HCT116 (cell line): ENCODE measurements around the gene GPAM. TPM values are rescaled to one million over a fixed set of nuclear protein-coding genes. Genes with fewer than 3 reads are reported as not detected.

Source experiments
- ATAC-seq: fragments of 200-7000 bp; cut with Tn5 transposase; 2 replicates; pipeline ENCODE4 v1.9.1; 2020; ENCODE audit warnings: mild to moderate bottlenecking, moderate library complexity
- BruUV-seq: library from RNA; stranded (reverse); fragments of 400-500 nt; replicated peaks from 2 replicates; lab custom pipeline; 2021; lab: Mats Ljungman, UMichigan
- CTCF ChIA-PET: fragments of 300-600 bp; sonication (Branson Sonifier 250); formaldehyde crosslinking; loops from one replicate; lab custom pipeline; 2021; ENCODE audit warnings: antibody characterized with exemption; lab: Charles Lee
- POLR2A ChIA-PET: fragments of 300-600, 350-600 bp; sonication (Branson Sonifier 250); formaldehyde crosslinking; loops from one replicate; lab custom pipeline; 2021; ENCODE audit warnings: antibody characterized with exemption; lab: Charles Lee
- RAD21 ChIA-PET, 2 experiments: fragments of 300-600 bp; sonication (Branson Sonifier 250); formaldehyde crosslinking; loops; one replicate each; lab custom pipeline; 2023; ENCODE audit warnings: low total read pairs in 2 of 2; ENCODE audit not compliant: uncharacterized antibody in 2 of 2, unreplicated experiment in 2 of 2, low non-redundant PET in 1 of 2; lab: Charles Lee
- DNase-seq: peaks from one replicate; pipeline ENCODE4 v3.0.0-alpha.2; 2010; ENCODE audit warnings: low read depth, low spot score
- H2AFZ ChIP-seq: fragments of 200-600 bp; shearing (Covaris generic), sonication (generic); 2 replicates; pipeline ENCODE4 v1.6.1; 2017; ENCODE audit warnings: low read depth, mixed run types, mixed read lengths, antibody characterized with exemption, low read length; ENCODE audit not compliant: poor library complexity, severe bottlenecking
- H3K27ac ChIP-seq: 2 replicates; pipeline ENCODE4 v1.5.1; 2012; ENCODE audit warnings: low read depth, low read length
- H3K27me3 ChIP-seq: fragments of 200-600 bp; sonication (generic); 2 replicates; pipeline ENCODE4 v1.6.1; 2016; ENCODE audit warnings: mixed run types, low read length, mixed read lengths; ENCODE audit not compliant: insufficient read depth
- H3K36me3 ChIP-seq, 2 experiments: fragments of 200-500 bp in 1 of 2; fragments of 200-600 bp in 1 of 2; sonication (Bioruptor generic) in 1 of 2; sonication (generic) in 1 of 2; 2 replicates each; pipeline versions ENCODE4 v1.5.1 to v1.6.1; 2014 to 2016; ENCODE audit warnings: low read length in 2 of 2, inconsistent platforms in 1 of 2, mixed read lengths in 1 of 2, mixed run types in 1 of 2; ENCODE audit not compliant: insufficient read depth in 2 of 2, control insufficient read depth in 1 of 2
- H3K4me1 ChIP-seq, 2 experiments: fragments of 200-600 bp in 1 of 2; sonication (generic) in 1 of 2; 2 replicates each; pipeline versions ENCODE4 v1.5.1 to v1.6.1; 2012 to 2017; ENCODE audit warnings: low read length in 2 of 2, inconsistent platforms in 1 of 2, mild to moderate bottlenecking in 1 of 2, mixed read lengths in 1 of 2, mixed run types in 1 of 2, moderate library complexity in 1 of 2; ENCODE audit not compliant: insufficient read depth in 2 of 2, control insufficient read depth in 1 of 2
- H3K4me2 ChIP-seq: fragments of 200-600 bp; sonication (generic); 2 replicates; pipeline ENCODE4 v1.6.1; 2017; ENCODE audit warnings: mixed run types, low read length, mixed read lengths
- H3K4me3 ChIP-seq, 2 experiments: fragments of 200-600 bp in 1 of 2; sonication (generic) in 1 of 2; replicated peaks in 1 of 2; 2 replicates each; pipeline ENCODE4 v1.5.1; 2011 to 2016; ENCODE audit warnings: low read length in 2 of 2, control low read depth in 1 of 2, low read depth in 1 of 2, mild to moderate bottlenecking in 1 of 2, mixed read lengths in 1 of 2, mixed run types in 1 of 2
- H3K79me2 ChIP-seq: fragments of 200-600 bp; sonication (generic); 2 replicates; pipeline ENCODE4 v1.6.1; 2017; ENCODE audit warnings: mild to moderate bottlenecking, mixed run types, low read length, moderate library complexity, mixed read lengths; ENCODE audit not compliant: insufficient read depth
- H3K9ac ChIP-seq: fragments of 200-600 bp; sonication (generic); 2 replicates; pipeline ENCODE4 v1.6.1; 2016; ENCODE audit warnings: low read length, mixed read lengths
- H3K9me2 ChIP-seq: fragments of 200-600 bp; sonication (generic), shearing (Covaris generic); 2 replicates; pipeline ENCODE4 v1.6.1; 2017; ENCODE audit warnings: mixed run types, mild to moderate bottlenecking, moderate library complexity; ENCODE audit not compliant: insufficient read depth
- H3K9me3 ChIP-seq, 2 experiments: fragments of 200-500 bp in 1 of 2; fragments of 200-600 bp in 1 of 2; sonication (Bioruptor generic) in 1 of 2; sonication (generic) in 1 of 2; 2 replicates each; pipeline ENCODE4 v1.6.1; 2014 to 2017; ENCODE audit warnings: low read length in 2 of 2, mixed read lengths in 2 of 2, inconsistent platforms in 1 of 2, low read depth in 1 of 2, mild to moderate bottlenecking in 1 of 2, mixed run types in 1 of 2, moderate library complexity in 1 of 2; ENCODE audit not compliant: control insufficient read depth in 1 of 2, insufficient read depth in 1 of 2
- H4K20me1 ChIP-seq: fragments of 200-600 bp; sonication (generic), shearing (Covaris generic); 2 replicates; pipeline ENCODE4 v1.6.1; 2017; ENCODE audit warnings: mixed run types, mild to moderate bottlenecking, moderate library complexity; ENCODE audit not compliant: insufficient read depth
- CBX3 ChIP-seq: IDR thresholded peaks from 2 replicates; pipeline ENCODE4 v1.6.1; 2012; ENCODE audit warnings: low read depth
- EGR1 ChIP-seq: IDR thresholded peaks from 2 replicates; pipeline ENCODE4 v1.6.1; 2012; ENCODE audit warnings: low read depth
- ELF1 ChIP-seq: IDR thresholded peaks from 2 replicates; pipeline ENCODE4 v1.6.1; 2012; ENCODE audit warnings: low read depth, borderline replicate concordance
- EZH2 ChIP-seq: fragments of 200-600 bp; sonication (generic); IDR thresholded peaks from 2 replicates; pipeline ENCODE4 v1.6.1; 2017; ENCODE audit warnings: antibody characterized with exemption, mixed run types
- FOSL1 ChIP-seq: IDR thresholded peaks from 2 replicates; pipeline ENCODE4 v1.6.1; 2012; ENCODE audit warnings: low read depth
- JUND ChIP-seq: IDR thresholded peaks from 2 replicates; pipeline ENCODE4 v1.6.1; 2012
- RAD21 ChIP-seq: IDR thresholded peaks from 2 replicates; pipeline ENCODE4 v1.6.1; 2012; ENCODE audit warnings: low read depth, mild to moderate bottlenecking
- SIN3A ChIP-seq: IDR thresholded peaks from 2 replicates; pipeline ENCODE4 v1.6.1; 2012; ENCODE audit warnings: low read depth
- SP1 ChIP-seq: IDR thresholded peaks from 2 replicates; pipeline ENCODE4 v1.6.1; 2012; ENCODE audit warnings: low read depth
- SRF ChIP-seq: IDR thresholded peaks from 2 replicates; pipeline ENCODE4 v1.6.1; 2012; ENCODE audit warnings: low read depth
- TCF7L2 ChIP-seq: IDR thresholded peaks from 2 replicates; pipeline ENCODE4 v1.7.0; 2011; ENCODE audit warnings: borderline replicate concordance, inconsistent platforms; ENCODE audit not compliant: insufficient read depth, insufficient read length; ENCODE audit errors: extremely low read depth
- ZFX ChIP-seq: fragments of 450-650 bp; IDR thresholded peaks from 2 replicates; pipeline ENCODE4 v1.6.1; 2017
- ZNF274 ChIP-seq: fragments of 200-500 bp; sonication (Bioruptor generic); IDR thresholded peaks from 2 replicates; pipeline ENCODE4 v1.6.1; 2014; ENCODE audit warnings: mild to moderate bottlenecking, low read depth, low read length, inconsistent platforms
- intact Hi-C: fragments of 100-400 bp; cut with micrococcal nuclease; formaldehyde crosslinking; loops from 2 replicates; pipeline ENCODE4 v1.10.0; 2022
- total RNA-seq: library from RNA; stranded (reverse); gene quantifications from one replicate; pipeline ENCODE4 v1.2.1, GENCODE V29; 2021; ENCODE audit not compliant: unreplicated experiment
- TF ChIP-seq, protein P1 (sequence below): IDR thresholded peaks from 2 replicates; pipeline ENCODE4 v1.6.1; 2012; ENCODE audit warnings: low read depth
- TF ChIP-seq, protein P2 (sequence below): IDR thresholded peaks from 2 replicates; pipeline ENCODE4 v1.6.1; 2012
- TF ChIP-seq, protein P3 (sequence below), 3 experiments: fragments of 200-600 bp in 1 of 3; sonication (generic) in 1 of 3; IDR thresholded peaks in 2 of 3; conservative IDR thresholded peaks in 1 of 3; 2 replicates each; pipeline ENCODE4 v1.5.1; 2012 to 2017; ENCODE audit warnings: low read depth in 2 of 3, low read length in 2 of 3, antibody characterized with exemption in 1 of 3, borderline replicate concordance in 1 of 3, control low read depth in 1 of 3, mild to moderate bottlenecking in 1 of 3, mixed read lengths in 1 of 3, mixed run types in 1 of 3, moderate library complexity in 1 of 3; ENCODE audit not compliant: insufficient read depth in 1 of 3
- TF ChIP-seq, protein P4 (sequence below): IDR thresholded peaks from 2 replicates; pipeline ENCODE4 v1.6.1; 2012

Gene GPAM
- total RNA-seq, 1 experiment from 2014 or later, result 19.3 TPM

DNA sequence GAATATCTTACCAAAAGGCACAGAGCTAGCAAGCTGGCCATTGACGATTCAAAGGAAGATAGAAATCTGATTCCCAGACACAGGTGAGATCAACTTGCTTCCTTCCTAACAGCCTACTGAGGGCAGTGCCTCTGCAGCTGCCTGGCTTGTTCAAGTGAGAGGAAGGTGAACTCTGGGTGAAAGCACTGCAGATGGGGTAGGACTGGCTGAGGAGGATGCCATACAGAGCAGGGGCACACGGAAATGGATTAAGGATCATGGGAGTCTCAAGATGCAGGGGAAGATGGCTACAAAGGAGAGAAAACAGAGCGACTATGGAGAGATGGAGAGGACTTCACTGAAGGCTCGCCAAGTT, 34.4 kb upstream of the GPAM start:
- Histone ChIP-seq H3K4me3 (no peak overlapping the region), H3K27me3 (no peaks in the 10 kb centered on the region; the same call in 1 of the 2 replicates), H3K4me1 (no peaks in the 10 kb centered on the region), H3K4me2 (no peak overlapping the region), H3K9me3 (0 out of 4 replicates have a peak, but pooled peaks cover 0 to 5% of the 10 kb centered on the region in 2 experiments), H3K9ac (no peak overlapping the region), H2AFZ (no peak overlapping the region), H3K27ac (no peak overlapping the region), H3K79me2 (no peaks in the 10 kb centered on the region), H4K20me1 (no peaks in the 10 kb centered on the region), H3K36me3 (no peaks in the 10 kb centered on the region), H3K9me2 (no peaks in the 10 kb centered on the region)
- RAD21 ChIA-PET, result no interaction called here
- no peak for DNase-seq
- no peak for ATAC-seq
- POLR2A ChIA-PET, result no interaction called here
- TF ChIP-seq RAD21, result no peak
- TF ChIP-seq, protein P1, sequence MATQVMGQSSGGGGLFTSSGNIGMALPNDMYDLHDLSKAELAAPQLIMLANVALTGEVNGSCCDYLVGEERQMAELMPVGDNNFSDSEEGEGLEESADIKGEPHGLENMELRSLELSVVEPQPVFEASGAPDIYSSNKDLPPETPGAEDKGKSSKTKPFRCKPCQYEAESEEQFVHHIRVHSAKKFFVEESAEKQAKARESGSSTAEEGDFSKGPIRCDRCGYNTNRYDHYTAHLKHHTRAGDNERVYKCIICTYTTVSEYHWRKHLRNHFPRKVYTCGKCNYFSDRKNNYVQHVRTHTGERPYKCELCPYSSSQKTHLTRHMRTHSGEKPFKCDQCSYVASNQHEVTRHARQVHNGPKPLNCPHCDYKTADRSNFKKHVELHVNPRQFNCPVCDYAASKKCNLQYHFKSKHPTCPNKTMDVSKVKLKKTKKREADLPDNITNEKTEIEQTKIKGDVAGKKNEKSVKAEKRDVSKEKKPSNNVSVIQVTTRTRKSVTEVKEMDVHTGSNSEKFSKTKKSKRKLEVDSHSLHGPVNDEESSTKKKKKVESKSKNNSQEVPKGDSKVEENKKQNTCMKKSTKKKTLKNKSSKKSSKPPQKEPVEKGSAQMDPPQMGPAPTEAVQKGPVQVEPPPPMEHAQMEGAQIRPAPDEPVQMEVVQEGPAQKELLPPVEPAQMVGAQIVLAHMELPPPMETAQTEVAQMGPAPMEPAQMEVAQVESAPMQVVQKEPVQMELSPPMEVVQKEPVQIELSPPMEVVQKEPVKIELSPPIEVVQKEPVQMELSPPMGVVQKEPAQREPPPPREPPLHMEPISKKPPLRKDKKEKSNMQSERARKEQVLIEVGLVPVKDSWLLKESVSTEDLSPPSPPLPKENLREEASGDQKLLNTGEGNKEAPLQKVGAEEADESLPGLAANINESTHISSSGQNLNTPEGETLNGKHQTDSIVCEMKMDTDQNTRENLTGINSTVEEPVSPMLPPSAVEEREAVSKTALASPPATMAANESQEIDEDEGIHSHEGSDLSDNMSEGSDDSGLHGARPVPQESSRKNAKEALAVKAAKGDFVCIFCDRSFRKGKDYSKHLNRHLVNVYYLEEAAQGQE, result no peak
- TF ChIP-seq ZNF274, result no peak
- no peak for TF ChIP-seq EZH2
- TF ChIP-seq EGR1, result no peak
- TF ChIP-seq, protein P2, sequence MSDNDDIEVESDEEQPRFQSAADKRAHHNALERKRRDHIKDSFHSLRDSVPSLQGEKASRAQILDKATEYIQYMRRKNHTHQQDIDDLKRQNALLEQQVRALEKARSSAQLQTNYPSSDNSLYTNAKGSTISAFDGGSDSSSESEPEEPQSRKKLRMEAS, result no peak
- TF ChIP-seq JUND, result no peak
- TF ChIP-seq FOSL1, result no peak
- TF ChIP-seq ELF1, result no peak
- no peak for TF ChIP-seq CBX3
- TF ChIP-seq SIN3A, result no peak
- TF ChIP-seq, protein P3, sequence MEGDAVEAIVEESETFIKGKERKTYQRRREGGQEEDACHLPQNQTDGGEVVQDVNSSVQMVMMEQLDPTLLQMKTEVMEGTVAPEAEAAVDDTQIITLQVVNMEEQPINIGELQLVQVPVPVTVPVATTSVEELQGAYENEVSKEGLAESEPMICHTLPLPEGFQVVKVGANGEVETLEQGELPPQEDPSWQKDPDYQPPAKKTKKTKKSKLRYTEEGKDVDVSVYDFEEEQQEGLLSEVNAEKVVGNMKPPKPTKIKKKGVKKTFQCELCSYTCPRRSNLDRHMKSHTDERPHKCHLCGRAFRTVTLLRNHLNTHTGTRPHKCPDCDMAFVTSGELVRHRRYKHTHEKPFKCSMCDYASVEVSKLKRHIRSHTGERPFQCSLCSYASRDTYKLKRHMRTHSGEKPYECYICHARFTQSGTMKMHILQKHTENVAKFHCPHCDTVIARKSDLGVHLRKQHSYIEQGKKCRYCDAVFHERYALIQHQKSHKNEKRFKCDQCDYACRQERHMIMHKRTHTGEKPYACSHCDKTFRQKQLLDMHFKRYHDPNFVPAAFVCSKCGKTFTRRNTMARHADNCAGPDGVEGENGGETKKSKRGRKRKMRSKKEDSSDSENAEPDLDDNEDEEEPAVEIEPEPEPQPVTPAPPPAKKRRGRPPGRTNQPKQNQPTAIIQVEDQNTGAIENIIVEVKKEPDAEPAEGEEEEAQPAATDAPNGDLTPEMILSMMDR (IDR thresholded peaks at IDR 0.05 in 2 of 3, conservative IDR thresholded peaks at IDR 0.05 in 1 of 3; ENCODE audit: borderline replicate concordance in 1 of 3, insufficient read depth in 1 of 3, low read depth in 2 of 3, low read length in 2 of 3), result no peak
- TF ChIP-seq ZFX, result no peak
- no peak for TF ChIP-seq SP1
- TF ChIP-seq, protein P4, sequence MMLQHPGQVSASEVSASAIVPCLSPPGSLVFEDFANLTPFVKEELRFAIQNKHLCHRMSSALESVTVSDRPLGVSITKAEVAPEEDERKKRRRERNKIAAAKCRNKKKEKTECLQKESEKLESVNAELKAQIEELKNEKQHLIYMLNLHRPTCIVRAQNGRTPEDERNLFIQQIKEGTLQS, result no peak
- no peak for TF ChIP-seq SRF
- TF ChIP-seq TCF7L2, result no peak
- BruUV-seq, result no TSS peak
- intact Hi-C loops, result no loop called here
- CTCF ChIA-PET, result no interaction called here
